ENCODE data around the gene AMELX. TPM values are rescaled to one million over a fixed set of nuclear protein-coding genes. Genes with fewer than 3 reads are reported as not detected.

The AMELX gene
- total RNA-seq, 1 donor, result not detected

DNA sequence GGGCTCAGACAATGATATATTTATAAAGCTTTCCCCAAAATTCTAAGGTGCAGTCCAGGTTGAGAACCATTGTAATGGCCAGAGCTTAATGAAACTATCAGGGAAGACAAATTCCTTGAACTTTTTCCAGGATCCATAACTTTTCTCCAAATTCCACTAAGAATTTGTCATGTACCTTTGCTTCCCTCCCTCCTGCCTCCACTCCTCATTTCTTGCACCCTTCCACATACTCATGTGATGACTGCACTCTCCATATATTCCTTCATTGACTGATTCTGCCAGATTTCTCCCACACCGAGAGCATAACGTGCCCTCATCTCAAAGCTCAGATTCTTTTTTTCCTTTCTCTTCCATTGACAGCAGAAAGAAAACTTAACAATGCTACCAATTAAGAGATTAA, 20.9 kb upstream of the AMELX start:
- TF ChIP-seq, protein P1, sequence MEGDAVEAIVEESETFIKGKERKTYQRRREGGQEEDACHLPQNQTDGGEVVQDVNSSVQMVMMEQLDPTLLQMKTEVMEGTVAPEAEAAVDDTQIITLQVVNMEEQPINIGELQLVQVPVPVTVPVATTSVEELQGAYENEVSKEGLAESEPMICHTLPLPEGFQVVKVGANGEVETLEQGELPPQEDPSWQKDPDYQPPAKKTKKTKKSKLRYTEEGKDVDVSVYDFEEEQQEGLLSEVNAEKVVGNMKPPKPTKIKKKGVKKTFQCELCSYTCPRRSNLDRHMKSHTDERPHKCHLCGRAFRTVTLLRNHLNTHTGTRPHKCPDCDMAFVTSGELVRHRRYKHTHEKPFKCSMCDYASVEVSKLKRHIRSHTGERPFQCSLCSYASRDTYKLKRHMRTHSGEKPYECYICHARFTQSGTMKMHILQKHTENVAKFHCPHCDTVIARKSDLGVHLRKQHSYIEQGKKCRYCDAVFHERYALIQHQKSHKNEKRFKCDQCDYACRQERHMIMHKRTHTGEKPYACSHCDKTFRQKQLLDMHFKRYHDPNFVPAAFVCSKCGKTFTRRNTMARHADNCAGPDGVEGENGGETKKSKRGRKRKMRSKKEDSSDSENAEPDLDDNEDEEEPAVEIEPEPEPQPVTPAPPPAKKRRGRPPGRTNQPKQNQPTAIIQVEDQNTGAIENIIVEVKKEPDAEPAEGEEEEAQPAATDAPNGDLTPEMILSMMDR (IDR thresholded peaks at IDR 0.05; ENCODE audit: insufficient read depth, low read depth, low read length), result no peak
- no peak overlapping the region for H3K4me3 ChIP-seq (ENCODE audit: low read depth, low read length)
- DNase-seq (ENCODE audit: low read depth), result no peak

DNA sequence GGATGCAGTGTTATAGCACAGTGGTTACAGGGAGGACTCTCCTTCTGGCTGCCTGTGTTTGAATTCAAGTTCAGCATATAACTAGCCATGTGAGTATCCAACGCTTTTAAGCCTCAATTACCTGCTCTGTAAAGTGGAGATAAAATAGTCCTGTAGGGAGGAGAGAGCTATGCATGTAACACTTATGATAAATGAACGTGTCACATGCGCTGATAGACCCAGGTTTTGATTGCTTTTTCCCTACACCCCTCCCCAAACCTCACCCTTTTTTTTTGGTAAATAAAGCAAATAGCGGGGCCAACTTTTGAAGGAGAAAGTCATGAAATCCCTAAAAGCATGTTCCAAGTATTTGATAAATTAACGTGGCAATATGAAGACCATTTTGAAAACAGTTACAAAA, 20.4 kb upstream of the AMELX start:
- no peak for DNase-seq (ENCODE audit: low read depth)
- TF ChIP-seq, protein P1 (IDR thresholded peaks at IDR 0.05; ENCODE audit: insufficient read depth, low read depth, low read length), result no peak
- H3K4me3 ChIP-seq (ENCODE audit: low read depth, low read length), result no peak overlapping the region

DNA sequence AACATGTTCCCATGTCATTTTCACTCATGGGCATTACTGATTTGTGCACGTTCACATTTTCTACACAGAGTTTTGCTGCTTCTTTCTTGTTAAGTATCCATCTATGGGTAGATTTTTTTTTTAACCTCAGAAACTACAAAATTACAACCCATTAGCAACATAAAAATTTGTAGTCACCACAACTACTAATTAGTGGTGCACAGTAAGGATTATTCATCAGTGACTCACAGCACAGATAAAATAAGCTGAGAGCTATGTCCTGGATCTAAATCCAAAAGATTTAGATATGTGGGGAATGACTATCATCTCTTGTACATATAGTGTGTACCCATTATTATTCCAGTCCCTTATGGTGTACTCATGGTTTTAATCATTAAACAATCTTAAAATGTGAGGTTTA, 19.7 kb upstream of the AMELX start:
- peak; percentile 37 for DNase-seq (ENCODE audit: low read depth)
- no peak overlapping the region for H3K4me3 ChIP-seq (ENCODE audit: low read depth, low read length)
- TF ChIP-seq, protein P1 (IDR thresholded peaks at IDR 0.05; ENCODE audit: insufficient read depth, low read depth, low read length), result no peak

DNA sequence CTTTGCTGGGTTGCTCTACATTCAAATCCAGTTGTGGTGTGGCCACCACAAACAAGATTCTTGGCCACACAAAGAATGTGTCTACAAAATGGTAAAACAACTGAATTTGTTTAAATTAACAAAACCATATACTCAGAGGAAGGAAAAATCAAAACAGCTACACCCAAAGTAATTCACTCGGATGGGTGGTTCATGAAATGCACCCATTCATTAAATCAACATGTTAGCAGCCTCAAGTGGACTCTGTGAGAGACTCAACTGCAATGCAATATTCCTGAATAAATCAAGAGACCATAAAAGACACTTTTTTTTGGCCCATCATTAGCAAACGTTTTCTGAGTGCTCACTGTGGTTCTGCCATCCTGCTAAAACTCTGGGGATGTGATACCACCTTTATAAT, 11.2 kb upstream of the AMELX start:
- TF ChIP-seq, protein P1 (IDR thresholded peaks at IDR 0.05; ENCODE audit: insufficient read depth, low read depth, low read length), result no peak
- DNase-seq (ENCODE audit: low read depth), result no peak
- no peak overlapping the region for H3K4me3 ChIP-seq (ENCODE audit: low read depth, low read length)

DNA sequence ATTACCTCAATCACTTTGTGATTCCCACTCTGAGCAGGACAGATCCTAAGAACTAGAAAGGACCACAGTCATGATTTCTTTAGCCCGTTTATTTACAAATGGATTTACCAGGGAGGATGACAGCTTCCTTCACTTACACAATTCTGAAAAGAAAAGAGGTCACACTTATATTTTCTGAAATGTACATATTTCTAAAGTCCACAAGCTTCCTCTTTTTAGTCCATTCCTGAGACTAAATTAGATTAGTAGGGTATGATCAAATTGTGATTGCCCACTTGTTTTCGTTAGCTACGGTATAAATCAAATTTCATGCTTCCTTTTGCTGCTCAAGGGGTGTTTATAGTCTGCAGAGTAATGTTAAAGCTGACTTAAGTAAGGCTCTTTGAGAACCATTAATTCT, 7.6 kb upstream of the AMELX start:
- H3K4me3 ChIP-seq (ENCODE audit: low read depth, low read length), result no peak overlapping the region
- no peak for DNase-seq (ENCODE audit: low read depth)
- TF ChIP-seq, protein P1 (IDR thresholded peaks at IDR 0.05; ENCODE audit: insufficient read depth, low read depth, low read length), result no peak

DNA sequence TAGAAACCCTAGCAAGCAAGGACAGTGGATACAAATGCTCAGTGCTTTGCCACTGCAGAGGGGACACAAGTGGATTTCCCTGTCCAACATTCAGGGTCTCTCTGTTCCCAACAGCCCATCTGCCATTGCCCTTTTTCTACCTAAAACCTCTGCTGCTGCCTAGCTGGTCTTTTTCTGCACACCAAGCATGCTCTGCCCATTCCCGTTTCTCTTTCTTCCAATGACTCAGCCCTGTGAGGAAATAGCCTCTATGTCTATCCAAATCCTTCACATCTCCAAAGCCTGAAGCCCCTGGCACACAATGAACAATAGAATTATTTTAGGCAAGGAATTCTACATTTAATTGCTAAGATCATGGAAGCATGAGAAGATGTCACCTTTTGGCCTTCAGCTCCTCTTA, 5.7 kb upstream of the AMELX start:
- TF ChIP-seq, protein P1 (IDR thresholded peaks at IDR 0.05; ENCODE audit: insufficient read depth, low read depth, low read length), result no peak
- DNase-seq (ENCODE audit: low read depth), result no peak
- no peak overlapping the region for H3K4me3 ChIP-seq (ENCODE audit: low read depth, low read length)

DNA sequence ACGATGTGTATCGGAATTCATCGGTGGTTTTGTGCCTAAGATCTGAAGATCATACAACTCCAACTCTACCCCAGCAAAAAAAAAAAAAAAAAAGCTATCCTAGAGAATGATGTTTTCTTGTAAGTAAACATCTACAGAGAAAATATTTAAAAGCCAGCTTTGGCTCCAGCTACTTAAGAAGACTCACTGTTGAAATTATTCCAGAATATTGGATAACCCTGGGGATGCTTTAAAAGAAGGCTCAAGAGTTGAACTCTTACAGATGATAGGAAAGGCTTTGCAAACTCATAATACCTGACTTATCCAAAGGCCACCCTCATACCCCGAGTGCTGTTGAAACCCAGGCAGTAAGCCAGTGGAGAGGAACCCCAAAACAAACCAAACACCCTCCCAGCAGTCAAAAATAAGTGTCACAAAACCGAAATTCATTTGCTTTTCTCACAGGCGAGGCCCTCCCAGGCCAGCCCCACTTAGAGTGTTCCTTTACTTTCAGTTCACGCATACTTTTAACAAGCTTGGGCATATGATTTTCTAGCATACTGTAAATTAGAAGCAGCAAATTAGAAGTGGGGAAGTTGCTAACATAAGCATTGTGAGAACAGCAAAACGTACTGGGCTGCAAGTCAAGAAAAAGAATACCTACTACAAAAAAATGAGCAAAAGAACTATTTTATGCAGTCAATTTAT, 2.7 kb upstream of the AMELX start:
- DNase-seq (ENCODE audit: low read depth), result no peak
- H3K4me3 ChIP-seq (ENCODE audit: low read depth, low read length), result no peak overlapping the region
- TF ChIP-seq, protein P1 (IDR thresholded peaks at IDR 0.05; ENCODE audit: insufficient read depth, low read depth, low read length), result no peak
